IMR-90 (cell line): ENCODE results near the gene KEAP1. TPM values are rescaled to one million over a fixed set of nuclear protein-coding genes. Genes with fewer than 3 reads are reported as not detected.

Experiments used
- ATAC-seq: fragments of 200-7000 bp; cut with Tn5 transposase; 2 replicates; pipeline ENCODE4 v1.9.1; 2020; ENCODE audit warnings: low read depth, mild to moderate bottlenecking, moderate library complexity
- BruUV-seq: library from RNA; stranded (reverse); fragments of 400-500 nt; replicated peaks from 2 replicates; lab custom pipeline; 2021; lab: Mats Ljungman, UMichigan
- CTCF ChIA-PET: fragments of 300-600 bp; formaldehyde crosslinking; extraction: SDS; loops from one replicate; lab custom pipeline; 2021; ENCODE audit warnings: antibody characterized with exemption; lab: Yijun Ruan, JAX
- POLR2A ChIA-PET: fragments of 300-600 bp; sonication (Branson Sonifier 250); formaldehyde crosslinking; loops from one replicate; lab custom pipeline; 2022; ENCODE audit warnings: antibody characterized with exemption; ENCODE audit not compliant: unreplicated experiment; lab: Charles Lee
- DNase-seq: peaks from one replicate; pipeline ENCODE4 v3.0.0; 2013
- H2AFZ ChIP-seq: replicated peaks from 2 replicates; pipeline ENCODE3; 2013; ENCODE audit warnings: low read length, mild to moderate bottlenecking; ENCODE audit not compliant: poor library complexity
- H2AK5ac ChIP-seq: 2 replicates; pipeline ENCODE4 v1.6.1; 2013; ENCODE audit warnings: low read depth, low read length, inconsistent platforms
- H2AK9ac ChIP-seq: replicated peaks from 2 replicates; pipeline ENCODE3; 2013; ENCODE audit warnings: mild to moderate bottlenecking, low read depth, low read length, moderate library complexity; ENCODE audit not compliant: poor library complexity
- H2BK120ac ChIP-seq: 2 replicates; pipeline ENCODE4 v1.6.1; 2013; ENCODE audit warnings: low read depth, low read length, inconsistent platforms
- H2BK15ac ChIP-seq: 3 replicates; pipeline ENCODE4 v1.6.1; 2013; ENCODE audit warnings: low read depth, low read length, inconsistent platforms
- H2BK20ac ChIP-seq: 2 replicates; pipeline ENCODE4 v1.6.1; 2013; ENCODE audit warnings: low read depth, mild to moderate bottlenecking, inconsistent platforms, low read length, moderate library complexity
- H2BK5ac ChIP-seq: 2 replicates; pipeline ENCODE4 v1.6.1; 2013; ENCODE audit warnings: mild to moderate bottlenecking, low read depth, low read length, inconsistent platforms; ENCODE audit not compliant: poor library complexity, severe bottlenecking
- H3K14ac ChIP-seq: replicated peaks from 2 replicates; pipeline ENCODE4 v1.6.1; 2013; ENCODE audit warnings: low read depth, low read length, inconsistent platforms
- H3K18ac ChIP-seq: 2 replicates; pipeline ENCODE4 v1.6.1; 2013; ENCODE audit warnings: low read depth, low read length, control low read depth
- H3K23ac ChIP-seq: 2 replicates; pipeline ENCODE4 v1.6.1; 2013; ENCODE audit warnings: low read depth, low read length, inconsistent platforms
- H3K27ac ChIP-seq: 2 replicates; pipeline ENCODE4 v1.5.1; 2013; ENCODE audit warnings: mild to moderate bottlenecking, control low read depth, low read length; ENCODE audit not compliant: insufficient read depth
- H3K27me3 ChIP-seq: 2 replicates; pipeline ENCODE4 v1.6.1; 2013; ENCODE audit warnings: low read length; ENCODE audit not compliant: control insufficient read depth, insufficient read depth
- H3K36me3 ChIP-seq: 2 replicates; pipeline ENCODE4 v1.6.1; 2013; ENCODE audit warnings: low read length, mixed read lengths; ENCODE audit not compliant: control insufficient read depth, insufficient read depth
- H3K4ac ChIP-seq: 2 replicates; pipeline ENCODE4 v1.6.1; 2013; ENCODE audit warnings: low read depth, low read length, inconsistent platforms
- H3K4me1 ChIP-seq: 2 replicates; pipeline ENCODE4 v1.6.1; 2013; ENCODE audit warnings: low read length, mixed read lengths; ENCODE audit not compliant: control insufficient read depth, insufficient read depth
- H3K4me2 ChIP-seq: 2 replicates; pipeline ENCODE4 v1.6.1; 2013; ENCODE audit warnings: low read depth, mild to moderate bottlenecking, control low read depth, low read length, moderate library complexity
- H3K4me3 ChIP-seq: 2 replicates; pipeline ENCODE4 v1.5.1; 2013; ENCODE audit warnings: low read depth, mild to moderate bottlenecking, control low read depth, low read length, moderate library complexity; ENCODE audit not compliant: insufficient read depth
- H3K56ac ChIP-seq: 2 replicates; pipeline ENCODE4 v1.6.1; 2013; ENCODE audit warnings: low read length, inconsistent platforms; ENCODE audit not compliant: insufficient read depth; ENCODE audit errors: extremely low read depth
- H3K79me1 ChIP-seq, 2 experiments: 2 replicates each; pipeline ENCODE4 v1.6.1; 2013; ENCODE audit warnings: low read length in 2 of 2, inconsistent platforms in 1 of 2, low read depth in 1 of 2
- H3K9ac ChIP-seq: 2 replicates; pipeline ENCODE4 v1.6.1; 2013; ENCODE audit warnings: low read depth, low read length, control low read depth
- H3K9me1 ChIP-seq: 2 replicates; pipeline ENCODE4 v1.6.1; 2013; ENCODE audit warnings: low read length, inconsistent platforms; ENCODE audit not compliant: insufficient read depth
- H3K9me3 ChIP-seq: 2 replicates; pipeline ENCODE4 v1.6.1; 2013; ENCODE audit warnings: low read length; ENCODE audit not compliant: control insufficient read depth, insufficient read depth
- H4K20me1 ChIP-seq: 2 replicates; pipeline ENCODE4 v1.6.1; 2013; ENCODE audit warnings: low read length, inconsistent platforms; ENCODE audit not compliant: insufficient read depth
- H4K5ac ChIP-seq: 2 replicates; pipeline ENCODE4 v1.6.1; 2013; ENCODE audit warnings: mild to moderate bottlenecking, low read depth, low read length, control low read depth
- H4K8ac ChIP-seq, 2 experiments: 2 replicates each; pipeline ENCODE4 v1.6.1; 2013; ENCODE audit warnings: low read depth in 2 of 2, low read length in 2 of 2, control low read depth in 1 of 2, inconsistent platforms in 1 of 2
- H4K91ac ChIP-seq: 2 replicates; pipeline ENCODE4 v1.6.1; 2013; ENCODE audit warnings: low read depth, low read length, inconsistent platforms; ENCODE audit not compliant: insufficient read depth
- RCOR1 ChIP-seq: IDR thresholded peaks from 2 replicates; pipeline ENCODE4 v1.6.1; 2012; ENCODE audit warnings: mild to moderate bottlenecking, low read length, improper control_type of control experiment; ENCODE audit not compliant: insufficient replicate concordance
- WGBS, 2 experiments: methylation state at CpG; one replicate each; pipeline versions ENCODE4 v1.1.5 to v1.1.7; 2013; ENCODE audit warnings: missing lambda C conversion rate in 2 of 2; ENCODE audit not compliant: insufficient read length in 1 of 2; ENCODE audit errors: extremely low coverage in 2 of 2; 5-methylcytosine and 5-hydroxymethylcytosine counted together
- dilution Hi-C: fragments of 300-500 bp; cut with HindIII; formaldehyde crosslinking; loops from one replicate; pipeline ENCODE4 v1.14.3; 2018; ENCODE audit warnings: low sequenced_read_pairs; ENCODE audit not compliant: unreplicated experiment
- in situ Hi-C: fragments of 300-500 bp; cut with MboI; formaldehyde crosslinking; loops from 3 replicates; pipeline ENCODE4 v1.14.3; 2019; ENCODE audit warnings: low sequenced_read_pairs, inconsistent platforms, mixed read lengths
- intact Hi-C: fragments of 100-400 bp; cut with micrococcal nuclease; formaldehyde crosslinking; loops from 2 replicates; pipeline ENCODE4 v1.10.0; 2022
- polyA plus RNA-seq, 3 experiments: library from polyadenylated mRNA; depleted of rRNA; stranded (reverse); fragments of >200 nt; gene quantifications; 2 replicates each; pipeline ENCODE4 v1.2.3, GENCODE V29; 2012; ENCODE audit warnings: low replicate concordance in 1 of 3
- total RNA-seq: library from RNA; depleted of rRNA; stranded (reverse); fragments of >200 nt; gene quantifications from 2 replicates; pipeline ENCODE4 v1.2.3, GENCODE V29; 2012
- TF ChIP-seq, protein P1 (sequence below): conservative IDR thresholded peaks from 2 replicates; pipeline ENCODE4 v1.5.1; 2012; ENCODE audit warnings: mild to moderate bottlenecking, low read depth, low read length, improper control_type of control experiment

Gene KEAP1
- total and polyA plus RNA-seq, 2 of the 4 experiments (the other 2 are of a cell fraction), result 63.4 to 81.6 TPM

DNA sequence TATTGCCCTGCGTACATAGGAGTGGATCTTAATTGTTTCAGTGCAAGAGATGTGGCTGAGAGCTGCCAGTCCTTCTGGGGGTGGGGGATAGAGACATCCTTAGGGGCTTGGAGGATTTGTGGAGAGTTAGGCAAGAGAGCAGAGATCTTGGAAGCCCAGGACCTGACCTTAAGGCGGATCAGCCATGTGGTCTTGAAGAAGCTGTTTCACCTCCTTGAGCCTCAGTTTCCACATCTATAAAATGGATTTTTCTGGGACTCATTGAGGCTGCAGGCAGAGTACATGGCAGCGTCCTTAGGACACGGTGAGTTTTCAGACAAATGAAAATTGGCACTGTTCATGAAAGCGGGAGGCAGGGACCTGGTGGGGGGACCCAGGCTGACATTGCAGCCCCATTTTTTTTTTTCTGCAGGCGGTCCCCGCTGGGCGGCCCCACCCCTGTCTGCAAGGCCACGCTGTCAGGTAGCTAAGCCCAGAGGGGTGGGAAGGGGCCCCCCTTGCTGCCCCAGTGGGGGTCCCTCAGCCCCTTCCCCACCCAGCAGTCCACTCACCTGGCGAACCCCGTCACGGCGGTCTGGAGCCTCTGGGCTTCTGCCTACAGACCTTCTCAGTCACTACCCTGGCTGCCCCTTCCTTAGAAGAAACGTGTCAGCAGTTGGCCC, 52.8 kb downstream of the KEAP1 start:
- ChIA-PET CTCF (interaction anchor here (0.6 kb wide), 1 partner anchor 440 kb away, joined by 8 read pairs; no protein-coding TSS in a partner anchor), POLR2A (no interaction called here)
- no peak overlapping the region for H2AFZ ChIP-seq
- H3K23ac ChIP-seq, result no peak overlapping the region
- DNase-seq, result no peak
- H2AK5ac ChIP-seq, result no peak overlapping the region
- no peak overlapping the region for H3K18ac ChIP-seq
- no peaks in the 10 kb centered on the region for H3K4me1 ChIP-seq
- peaks cover 5% of the 10 kb centered on the region; the same call in 1 of the 2 replicates for H3K9me1 ChIP-seq
- in situ Hi-C loops (no loop called here), intact Hi-C loops (no loop called here), dilution Hi-C loops (no loop called here)
- H3K36me3 ChIP-seq, result peaks cover 10% of the 10 kb centered on the region
- no peak overlapping the region for H4K5ac ChIP-seq
- no peak overlapping the region for H4K8ac ChIP-seq
- 92% methylated on average over 6 of the region's 14 CpGs; no CpG with 5 or more reads in 1 of the 2 experiments for WGBS, 2 experiments
- H3K9me3 ChIP-seq, result no peaks in the 10 kb centered on the region
- no peak overlapping the region for H2BK20ac ChIP-seq
- H3K27ac ChIP-seq, result no peak overlapping the region
- no TSS peak for BruUV-seq
- H4K91ac ChIP-seq, result no peak overlapping the region
- H2BK120ac ChIP-seq, result no peak overlapping the region
- H3K79me1 ChIP-seq, result peaks cover 0 to 12% of the 10 kb centered on the region in 2 experiments; a peak in 1 of 4 replicates
- no peak overlapping the region for H3K14ac ChIP-seq
- no peaks in the 10 kb centered on the region; the same call in 1 of the 2 replicates for H4K20me1 ChIP-seq
- H2BK15ac ChIP-seq, result no peak overlapping the region
- no peak overlapping the region for H3K4ac ChIP-seq
- ATAC-seq, result no peak
- no peaks in the 10 kb centered on the region for H3K27me3 ChIP-seq
- no peak overlapping the region for H3K9ac ChIP-seq
- no peak overlapping the region for H3K4me2 ChIP-seq
- H2AK9ac ChIP-seq, result no peak overlapping the region
- TF ChIP-seq, protein P1, sequence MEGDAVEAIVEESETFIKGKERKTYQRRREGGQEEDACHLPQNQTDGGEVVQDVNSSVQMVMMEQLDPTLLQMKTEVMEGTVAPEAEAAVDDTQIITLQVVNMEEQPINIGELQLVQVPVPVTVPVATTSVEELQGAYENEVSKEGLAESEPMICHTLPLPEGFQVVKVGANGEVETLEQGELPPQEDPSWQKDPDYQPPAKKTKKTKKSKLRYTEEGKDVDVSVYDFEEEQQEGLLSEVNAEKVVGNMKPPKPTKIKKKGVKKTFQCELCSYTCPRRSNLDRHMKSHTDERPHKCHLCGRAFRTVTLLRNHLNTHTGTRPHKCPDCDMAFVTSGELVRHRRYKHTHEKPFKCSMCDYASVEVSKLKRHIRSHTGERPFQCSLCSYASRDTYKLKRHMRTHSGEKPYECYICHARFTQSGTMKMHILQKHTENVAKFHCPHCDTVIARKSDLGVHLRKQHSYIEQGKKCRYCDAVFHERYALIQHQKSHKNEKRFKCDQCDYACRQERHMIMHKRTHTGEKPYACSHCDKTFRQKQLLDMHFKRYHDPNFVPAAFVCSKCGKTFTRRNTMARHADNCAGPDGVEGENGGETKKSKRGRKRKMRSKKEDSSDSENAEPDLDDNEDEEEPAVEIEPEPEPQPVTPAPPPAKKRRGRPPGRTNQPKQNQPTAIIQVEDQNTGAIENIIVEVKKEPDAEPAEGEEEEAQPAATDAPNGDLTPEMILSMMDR, result no peak
- no peak for TF ChIP-seq RCOR1
- H3K4me3 ChIP-seq, result no peak overlapping the region
- H2BK5ac ChIP-seq, result no peak overlapping the region
- no peak overlapping the region for H3K56ac ChIP-seq
